Kasumi-1 (cell line): ENCODE data around the gene VMAC.
"Not testable (repeated sequence)": the region's sequence is repeated elsewhere in the genome, so short reads cannot be mapped to it uniquely, and the experiment has no call there.

Experiments
- DNase-seq, 2 experiments: peaks; one replicate each; lab custom pipeline; 2025; lab: John Stamatoyannopoulos, UW

VMAC gene

GRCh38 chr19:5904352-5905113 lies at the start of gene VMAC:
Gene VMAC, plus strand, starts transcription at chr19:5904872. Its CDS starts 19 bp downstream, at chr19:5904891.
- peak; percentile 100 for DNase-seq

GRCh38 chr19:5855151-5855550 lies 49.5 kb upstream of the VMAC start:
- DNase-seq, result not testable (repeated sequence)

GRCh38 chr19:5857203-5858081 lies 47.2 kb upstream of the VMAC start:
- no peak for DNase-seq

- no peak for DNase-seq
Observed at GRCh38 chr19:5863030-5863665, 41.5 kb upstream of the VMAC start.

GRCh38 chr19:5864013-5864720 lies 40.5 kb upstream of the VMAC start:
- DNase-seq, result no peak

- no peak for DNase-seq
Observed at GRCh38 chr19:5864725-5865486, 39.8 kb upstream of the VMAC start.

GRCh38 chr19:5865772-5866171 lies 38.9 kb upstream of the VMAC start:
- DNase-seq, result no peak

GRCh38 chr19:5867201-5868136 lies 37.2 kb upstream of the VMAC start:
- DNase-seq, result no peak

- DNase-seq, result no peak
Observed at GRCh38 chr19:5870986-5871394, 33.7 kb upstream of the VMAC start.

- DNase-seq, result no peak
Observed at GRCh38 chr19:5873617-5874199, 31.0 kb upstream of the VMAC start.

- DNase-seq, result not testable (repeated sequence)
Observed at GRCh38 chr19:5874496-5874895, 30.2 kb upstream of the VMAC start.

GRCh38 chr19:5877427-5877826 lies 27.2 kb upstream of the VMAC start:
- no peak for DNase-seq

GRCh38 chr19:5877882-5878281 lies 26.8 kb upstream of the VMAC start:
- DNase-seq, result no peak

- no peak for DNase-seq
Observed at GRCh38 chr19:5880196-5880595, 24.5 kb upstream of the VMAC start.

GRCh38 chr19:5880604-5881078 lies 24.0 kb upstream of the VMAC start:
- DNase-seq, result no peak

GRCh38 chr19:5881543-5882299 lies 23.0 kb upstream of the VMAC start:
- no peak for DNase-seq

- DNase-seq, result no peak
Observed at GRCh38 chr19:5882421-5882968, 22.2 kb upstream of the VMAC start.

- DNase-seq, result not testable (repeated sequence)
Observed at GRCh38 chr19:5883157-5883873, 21.4 kb upstream of the VMAC start.
